Mesothelial cell of epicardium (in vitro differentiated cells): ENCODE measurements around the gene PJA2. TPM values are rescaled to one million over a fixed set of nuclear protein-coding genes. Genes with fewer than 3 reads are reported as not detected.
A peak's percentile ranks its signal among the peaks of the same experiment; 100 is the strongest.

ENCODE experiments used
- DNase-seq, 2 experiments: peaks; one replicate each; pipeline ENCODE4 v3.0.0; 2021; ENCODE audit warnings: low spot score in 2 of 2; ENCODE audit not compliant: unreplicated experiment in 2 of 2
- H3K27ac Mint-ChIP-seq: 2 replicates; pipeline ENCODE4 v1.8.0; 2021; ENCODE audit warnings: mixed read lengths
- H3K27me3 Mint-ChIP-seq: 2 replicates; pipeline ENCODE4 v1.8.0; 2021; ENCODE audit warnings: low read depth, mixed read lengths
- H3K36me3 Mint-ChIP-seq: 2 replicates; pipeline ENCODE4 v1.8.0; 2021; ENCODE audit warnings: mixed read lengths
- H3K4me1 Mint-ChIP-seq: 2 replicates; pipeline ENCODE4 v1.8.0; 2021; ENCODE audit warnings: mixed read lengths
- H3K4me3 Mint-ChIP-seq: 2 replicates; pipeline ENCODE4 v1.8.0; 2021; ENCODE audit warnings: mild to moderate bottlenecking, moderate library complexity, mixed read lengths
- H3K9me3 Mint-ChIP-seq: 2 replicates; pipeline ENCODE4 v1.8.0; 2021; ENCODE audit warnings: mixed read lengths
- CTCF ChIP-seq: fragments of 200-600 bp; sonication (generic); IDR thresholded peaks from one replicate; pipeline ENCODE4 v1.5.0; 2021; ENCODE audit warnings: antibody characterized with exemption; ENCODE audit not compliant: unreplicated experiment
- total RNA-seq: library from RNA; stranded (reverse); gene quantifications from 3 replicates; pipeline ENCODE4 v1.2.1, GENCODE V29; 2021

PJA2 gene
- total RNA-seq, 1 donor from 2014 or later = 69.2 TPM

- peaks cover 1% of the 10 kb centered on the region for H3K9me3 Mint-ChIP-seq
- H3K27me3 Mint-ChIP-seq = no peaks in the 10 kb centered on the region
- H3K4me3 Mint-ChIP-seq = no peak overlapping the region
- H3K27ac Mint-ChIP-seq = peak overlapping the region; percentile 48
- no peak for DNase-seq
- peaks cover 3% of the 10 kb centered on the region for H3K4me1 Mint-ChIP-seq
- TF ChIP-seq CTCF = no peak
- peaks cover 28% of the 10 kb centered on the region for H3K36me3 Mint-ChIP-seq
Measured at GRCh38 chr5:109373932-109374331, 35.8 kb downstream of the PJA2 start.

- Mint-ChIP-seq H3K9me3 (peaks cover 16% of the 10 kb centered on the region), H3K27me3 (no peaks in the 10 kb centered on the region), H3K4me1 (peaks cover 3% of the 10 kb centered on the region), H3K4me3 (no peak overlapping the region), H3K27ac (no peak overlapping the region), H3K36me3 (peaks cover 40% of the 10 kb centered on the region)
- TF ChIP-seq CTCF = no peak
- no peak for DNase-seq
Measured at GRCh38 chr5:109370343-109370742, 39.4 kb downstream of the PJA2 start.

GRCh38 chr5:109365653-109366052, 44.1 kb downstream of the PJA2 start:
- H3K9me3 Mint-ChIP-seq = peaks cover 16% of the 10 kb centered on the region
- no peak for DNase-seq
- no peaks in the 10 kb centered on the region for H3K4me1 Mint-ChIP-seq
- TF ChIP-seq CTCF = no peak
- no peak overlapping the region for H3K27ac Mint-ChIP-seq
- H3K27me3 Mint-ChIP-seq = no peaks in the 10 kb centered on the region
- no peak overlapping the region for H3K4me3 Mint-ChIP-seq
- peaks cover 56% of the 10 kb centered on the region for H3K36me3 Mint-ChIP-seq

- no peak for TF ChIP-seq CTCF
- H3K27me3 Mint-ChIP-seq = no peaks in the 10 kb centered on the region
Measured at GRCh38 chr5:109364977-109365376, 44.8 kb downstream of the PJA2 start.

GRCh38 chr5:109359642-109360041, 50.1 kb downstream of the PJA2 start:
- Mint-ChIP-seq H3K4me3 (no peak overlapping the region), H3K27me3 (no peaks in the 10 kb centered on the region), H3K27ac (no peak overlapping the region), H3K9me3 (no peaks in the 10 kb centered on the region), H3K36me3 (peaks cover 41% of the 10 kb centered on the region), H3K4me1 (no peaks in the 10 kb centered on the region)
- TF ChIP-seq CTCF = no peak
- DNase-seq = no peak

More at GRCh38 chr5:109364977-109365376, 44.8 kb downstream of the PJA2 start:
- no peak overlapping the region for H3K4me3 Mint-ChIP-seq
- peaks cover 16% of the 10 kb centered on the region for H3K9me3 Mint-ChIP-seq
- peaks cover 57% of the 10 kb centered on the region for H3K36me3 Mint-ChIP-seq
- DNase-seq = no peak
- no peaks in the 10 kb centered on the region for H3K4me1 Mint-ChIP-seq
- no peak overlapping the region for H3K27ac Mint-ChIP-seq

GRCh38 chr5:109357807-109358206, 52.0 kb downstream of the PJA2 start:
- Mint-ChIP-seq H3K36me3 (peaks cover 38% of the 10 kb centered on the region), H3K9me3 (no peaks in the 10 kb centered on the region), H3K4me1 (no peaks in the 10 kb centered on the region), H3K27me3 (no peaks in the 10 kb centered on the region), H3K4me3 (no peak overlapping the region), H3K27ac (no peak overlapping the region)
- TF ChIP-seq CTCF = no peak
- DNase-seq = no peak
